Stimulated activated CD8-positive, alpha-beta memory T cell treated with anti-CD3 and anti-CD28 coated beads, Interleukin-12 subunit alpha, Interleukin-12 subunit beta, amount 100 ng/mL, for 1 hour (primary cell): Measurements from ENCODE around the gene SEC61B.

ENCODE experiments used
- DNase-seq: peaks from one replicate; pipeline ENCODE4 v3.0.0-alpha.2; 2020; ENCODE audit warnings: low read depth

Gene SEC61B

DNA sequence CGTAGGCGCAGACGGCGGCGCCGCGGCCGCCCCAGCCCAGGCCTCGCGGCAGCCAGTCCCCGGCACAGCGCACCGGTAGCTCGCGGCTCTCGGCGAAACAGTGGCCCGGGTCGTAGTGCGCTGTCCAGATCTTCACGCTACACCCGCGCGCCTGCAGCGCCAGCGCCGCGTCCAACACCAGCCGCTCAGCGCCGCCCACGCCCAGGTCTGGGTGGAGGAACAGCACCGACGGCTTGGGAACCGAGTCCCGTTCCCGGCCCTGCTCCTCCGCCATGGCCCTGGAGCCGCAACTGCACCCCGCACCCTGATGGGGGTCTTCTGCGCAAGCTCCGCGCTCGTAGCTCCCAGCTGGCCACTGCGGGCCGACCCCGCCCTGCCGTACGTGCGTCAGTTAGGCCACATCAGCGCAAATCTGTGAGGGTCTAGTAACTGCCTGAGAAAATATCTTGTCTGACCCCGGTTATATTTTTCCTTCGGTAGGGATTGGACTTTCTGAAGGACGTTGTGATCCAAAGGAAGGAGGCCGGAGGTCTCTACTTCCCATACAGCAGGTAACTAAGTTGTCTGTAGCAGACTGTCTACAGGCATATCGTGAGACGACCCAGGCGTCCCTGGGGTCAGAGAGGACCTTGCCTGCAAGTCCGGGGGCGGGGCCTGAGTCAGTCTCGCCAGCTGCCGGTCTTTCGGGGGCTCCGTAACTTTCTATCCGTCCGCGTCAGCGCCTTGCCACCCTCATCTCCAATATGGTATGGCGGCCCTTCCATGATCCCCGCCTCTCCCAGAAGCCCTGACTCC lies at the start of gene SEC61B, which contains the start of gene ALG2:
TSS of gene SEC61B (plus strand) at position 662 of the 795 bp plus-strand sequence. CDS start at position 744, 82 bp downstream.
TSS of gene ALG2 (minus strand) at position 322 of the 795 bp plus-strand sequence. CDS start at position 274, 48 bp downstream.
- DNase-seq = peak; percentile 90

GRCh38 chr9:99173570-99174504 lies 48.2 kb upstream of the SEC61B start:
- DNase-seq = no peak

- no peak for DNase-seq
Observed at GRCh38 chr9:99176527-99177013, 45.5 kb upstream of the SEC61B start.

- DNase-seq = no peak
Observed at GRCh38 chr9:99177576-99178366, 44.3 kb upstream of the SEC61B start.

DNA sequence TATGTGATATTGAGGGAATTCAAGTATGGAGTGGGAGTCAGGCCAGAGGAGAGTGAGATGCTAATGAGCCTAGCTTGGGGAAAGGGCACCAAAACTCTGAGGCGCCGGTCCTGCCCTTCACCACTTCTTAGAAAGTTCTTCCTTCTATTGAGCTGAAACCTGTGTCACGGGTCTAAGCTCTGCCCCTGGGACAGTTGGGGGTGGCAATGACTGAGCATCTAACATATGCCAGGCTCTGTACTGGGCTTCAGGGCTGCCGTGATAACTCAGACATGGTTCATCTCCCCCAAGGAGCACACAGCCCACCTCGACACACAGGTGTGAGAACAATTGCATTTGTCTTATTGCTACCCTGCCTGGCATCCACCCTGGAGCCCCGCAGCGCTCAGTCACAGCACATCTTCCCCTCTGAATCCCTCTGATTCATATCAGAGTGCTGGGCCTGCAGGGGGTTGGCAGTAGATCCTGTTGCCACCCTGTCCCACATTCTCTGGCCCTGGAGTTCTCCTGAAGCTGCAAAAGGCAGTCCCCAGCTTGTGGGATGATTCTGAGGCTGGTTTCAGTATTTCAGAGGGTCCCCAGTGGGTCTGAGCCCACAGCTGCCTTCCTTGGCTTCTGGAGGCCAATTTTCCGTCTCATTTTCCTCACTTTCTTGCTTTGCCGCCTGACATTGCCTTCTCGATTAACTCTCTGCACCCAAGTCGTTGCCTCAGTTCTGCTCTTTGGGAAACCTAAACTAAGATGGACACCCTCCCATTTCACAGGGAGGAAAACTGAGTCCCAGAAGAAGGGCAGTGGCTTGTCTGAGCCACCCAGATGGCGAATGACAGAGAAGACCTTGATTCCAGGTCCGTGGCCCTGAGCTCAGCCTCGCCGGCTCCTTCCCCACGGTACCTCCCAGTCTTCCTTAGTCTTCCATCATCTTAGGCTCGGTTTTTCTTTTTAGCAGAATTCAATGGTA lies 42.9 kb upstream of the SEC61B start:
- no peak for DNase-seq

DNA sequence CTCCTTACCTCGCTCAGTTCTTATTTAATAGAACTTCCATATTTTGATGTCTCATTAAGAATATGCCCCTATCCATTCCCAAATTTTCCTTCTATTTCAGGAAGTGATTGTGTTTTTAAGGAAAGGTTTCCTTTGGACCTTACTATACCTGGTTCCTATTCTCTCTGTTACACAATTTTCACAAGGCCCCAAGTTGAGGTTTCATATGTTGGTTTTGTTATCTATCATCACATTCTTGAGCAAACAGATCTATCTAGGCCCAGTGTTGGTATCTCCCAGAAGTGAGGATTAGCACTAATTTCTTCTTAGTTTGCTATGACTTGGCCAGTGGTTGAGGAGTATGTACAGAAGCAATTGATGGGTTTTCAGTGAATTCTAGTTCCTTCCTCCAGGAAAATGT lies 41.9 kb upstream of the SEC61B start:
- DNase-seq = no peak

- no peak for DNase-seq
Observed at GRCh38 chr9:99180662-99181061, 41.4 kb upstream of the SEC61B start.

DNA sequence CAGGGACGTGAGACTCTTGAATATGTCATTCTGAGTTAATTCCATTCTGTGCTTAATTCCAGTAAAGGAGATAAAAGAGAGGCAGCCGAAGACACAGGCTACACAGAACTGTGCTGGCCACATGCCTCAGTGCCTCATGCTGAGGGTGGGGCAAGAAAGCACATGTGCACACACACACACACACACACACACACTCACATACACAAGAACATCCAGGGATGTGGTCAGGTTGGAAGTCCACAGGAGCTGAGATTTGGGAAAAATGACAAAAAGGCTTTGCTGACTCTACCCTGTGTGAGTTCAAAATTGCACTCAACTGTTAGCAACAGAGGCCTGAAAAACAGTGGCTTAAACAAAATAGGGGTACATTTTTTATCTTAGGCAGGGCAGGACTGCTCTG lies 40.9 kb upstream of the SEC61B start:
- DNase-seq = no peak

GRCh38 chr9:99181621-99182020 lies 40.5 kb upstream of the SEC61B start:
- DNase-seq = no peak

DNA sequence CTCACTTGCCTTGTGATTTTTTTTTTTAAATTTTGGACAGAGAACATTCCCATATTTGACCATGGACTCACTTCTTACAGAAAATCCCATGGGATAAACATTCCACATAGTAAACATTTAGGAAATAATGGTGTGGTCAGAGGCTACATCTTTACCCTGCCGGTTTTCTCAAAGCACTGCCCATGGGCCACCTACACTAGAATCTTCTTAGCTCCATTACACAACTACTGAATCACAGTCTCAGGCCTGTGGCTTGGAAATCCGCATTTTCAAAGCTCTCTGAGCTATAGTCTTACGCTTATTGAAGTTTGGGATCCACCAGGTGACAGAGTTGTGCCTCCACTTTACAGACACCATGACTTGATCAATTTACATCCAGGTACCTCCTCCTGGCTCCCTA lies 39.7 kb upstream of the SEC61B start:
- no peak for DNase-seq

- DNase-seq = no peak
Observed at GRCh38 chr9:99183616-99184015, 38.5 kb upstream of the SEC61B start.

DNA sequence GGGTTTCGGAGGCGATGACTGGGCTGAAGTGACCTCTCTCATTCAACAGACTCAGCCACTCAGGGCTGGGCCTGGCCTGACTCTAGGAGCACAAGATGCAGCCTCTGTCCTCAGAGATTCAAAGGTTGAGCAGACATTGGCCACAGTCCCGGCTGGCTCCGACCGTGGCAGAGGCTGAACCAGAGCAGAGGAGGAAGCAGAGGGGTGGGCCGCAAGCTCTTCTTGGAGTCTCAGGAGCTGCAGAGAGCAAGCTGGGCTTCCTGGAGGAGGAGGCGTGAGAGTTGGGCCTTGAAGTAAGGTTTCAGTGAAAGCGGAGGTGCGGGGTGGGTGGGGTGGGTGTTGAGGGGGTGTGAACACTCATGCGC lies 38.0 kb upstream of the SEC61B start:
- DNase-seq = no peak

DNA sequence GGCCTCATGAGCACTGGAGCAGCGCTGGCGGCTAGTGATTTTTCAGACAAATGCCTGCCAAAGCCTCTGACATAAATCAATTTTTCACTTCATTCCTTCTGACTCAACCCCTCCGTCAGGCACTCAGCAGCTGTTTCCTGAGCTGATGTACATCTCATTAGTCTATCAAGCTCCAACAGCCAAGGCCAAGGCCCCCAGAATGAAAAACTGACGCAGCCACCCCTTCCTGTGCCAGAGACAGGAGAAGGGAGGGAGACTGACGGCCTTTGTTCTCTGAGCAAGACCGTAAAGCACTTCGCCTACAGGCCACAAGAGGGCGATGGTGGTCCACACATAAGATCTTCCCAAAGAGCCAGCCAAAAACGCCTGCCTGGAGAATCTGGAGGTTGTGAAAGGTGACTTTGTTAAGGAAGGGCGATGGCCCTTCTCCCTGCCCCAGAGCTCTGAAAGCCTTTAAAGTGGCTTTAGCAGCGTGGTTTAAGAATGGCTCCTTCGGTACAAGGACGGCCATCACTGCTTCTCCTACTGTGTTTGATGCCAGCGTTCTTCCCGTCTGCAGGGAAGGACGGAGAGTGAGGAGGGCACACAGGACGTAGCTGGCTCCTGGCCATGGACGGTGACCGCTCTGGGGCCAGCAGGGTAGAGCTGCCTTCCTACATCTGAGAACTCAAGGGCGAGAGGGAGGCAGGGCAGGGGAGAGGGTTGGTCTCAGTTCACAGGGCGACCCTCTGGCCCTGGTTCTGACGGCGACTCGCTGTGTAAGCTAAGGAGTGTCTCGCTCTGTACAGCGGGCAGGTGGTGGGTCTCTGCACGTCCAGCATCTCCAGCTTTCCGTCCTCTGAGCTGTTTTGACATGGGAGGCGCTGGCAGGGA lies 37.4 kb upstream of the SEC61B start:
- DNase-seq = peak; percentile 55

DNA sequence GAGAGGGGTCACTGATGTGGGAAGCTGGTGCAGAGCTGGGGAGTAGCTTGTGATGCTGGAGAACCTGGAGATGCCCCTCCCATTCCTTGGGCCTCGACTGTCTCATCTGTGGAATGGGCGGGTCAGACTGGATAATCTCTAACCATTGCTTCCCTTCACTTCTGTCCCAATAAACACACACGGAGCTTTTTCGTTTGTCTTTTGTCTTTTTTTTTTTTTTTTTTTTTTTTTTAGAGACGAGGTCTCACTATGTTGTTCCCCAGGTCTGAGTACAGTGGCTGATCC lies 36.8 kb upstream of the SEC61B start:
- DNase-seq = no peak

DNA sequence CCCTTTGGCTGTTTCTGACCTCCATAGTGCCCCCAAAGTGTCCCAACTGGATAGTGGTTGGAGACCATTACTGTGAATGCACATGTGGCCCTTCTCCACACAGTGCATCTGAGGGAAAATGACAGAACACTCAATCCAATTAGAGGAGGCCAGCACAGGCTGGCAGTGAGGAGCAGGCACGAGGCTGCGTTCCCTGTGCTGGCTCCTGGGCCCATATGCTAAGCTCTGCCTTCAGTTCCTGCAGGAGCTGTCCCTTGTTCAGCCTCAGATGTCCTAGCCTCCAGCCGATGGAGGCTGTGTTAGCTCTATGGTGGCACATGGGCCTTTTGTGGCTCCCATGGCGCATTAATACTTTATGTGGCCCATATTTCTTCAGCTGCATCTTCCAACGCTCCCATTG lies 36.1 kb upstream of the SEC61B start:
- DNase-seq = no peak

DNA sequence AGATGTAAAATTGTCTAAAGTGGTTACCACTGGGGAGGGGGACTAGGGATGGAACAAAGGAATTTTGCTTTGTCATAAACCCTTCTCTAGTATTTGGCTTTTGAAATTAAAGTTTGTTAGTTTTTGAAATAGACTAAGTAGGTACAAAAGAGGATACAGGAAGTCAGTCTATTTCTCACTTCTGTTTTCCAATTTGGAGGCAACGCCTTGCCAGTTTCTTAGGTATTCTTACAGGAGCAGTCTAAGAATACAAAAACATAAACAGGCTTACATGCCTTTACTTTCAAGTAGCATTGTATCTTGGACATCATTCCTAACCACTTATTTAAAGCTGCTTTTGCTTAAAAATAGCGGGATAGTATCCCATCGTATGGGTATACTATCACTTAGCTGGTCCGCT lies 34.8 kb upstream of the SEC61B start:
- DNase-seq = no peak

GRCh38 chr9:99189186-99189585 lies 32.9 kb upstream of the SEC61B start:
- DNase-seq = no peak

GRCh38 chr9:99189887-99190596 lies 32.0 kb upstream of the SEC61B start:
- DNase-seq = no peak

GRCh38 chr9:99190597-99191283 lies 31.3 kb upstream of the SEC61B start:
- DNase-seq = no peak
